ENCODE measurements around the gene TGFBR1. TPM values are rescaled to one million over a fixed set of nuclear protein-coding genes. Genes with fewer than 3 reads are reported as not detected.

Gene TGFBR1
- total RNA-seq, 1 experiment from 2014 or later, result 9.5 TPM

DNA sequence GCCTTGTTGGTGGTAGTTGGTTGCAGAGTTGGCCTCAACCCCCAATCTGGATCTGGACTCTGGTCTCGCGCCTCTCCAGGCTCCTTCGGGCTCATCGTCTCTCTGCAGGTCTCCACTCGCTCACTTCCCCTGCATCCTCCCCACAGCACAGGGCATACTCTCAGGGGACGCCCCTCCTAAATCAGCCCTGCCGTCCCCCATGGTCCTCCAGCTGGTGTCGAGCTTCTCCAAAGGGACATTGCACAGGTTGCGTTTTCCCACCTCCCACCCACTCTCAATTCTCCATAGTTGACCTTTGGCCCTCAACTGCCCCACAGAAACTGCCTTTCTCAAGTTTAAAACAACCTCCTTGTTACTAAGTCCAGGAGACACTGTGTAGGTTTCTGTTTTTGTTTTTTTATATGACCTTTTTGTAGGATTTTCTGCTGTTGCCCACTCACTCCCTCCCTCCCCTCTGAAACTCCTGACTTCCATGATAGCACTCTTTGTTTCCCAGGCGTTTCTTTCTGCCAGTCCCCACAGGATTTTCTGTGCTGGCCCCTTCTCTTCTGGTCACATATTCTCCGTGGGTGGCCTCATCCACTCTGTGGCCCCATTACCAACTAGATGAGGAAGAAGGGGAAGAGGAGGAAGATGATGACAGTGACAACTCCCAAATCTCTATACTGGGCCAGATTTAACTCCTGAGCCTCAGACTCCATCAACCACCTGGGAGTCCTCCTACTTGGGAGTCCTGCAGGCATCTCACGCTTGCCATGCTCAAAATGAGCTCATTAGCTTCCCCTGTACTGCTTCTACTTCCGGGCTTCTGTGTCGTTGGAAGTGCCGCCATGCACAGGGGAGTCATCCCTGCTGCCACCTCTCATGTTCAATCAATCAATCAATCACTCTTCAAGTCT, 66.6 kb downstream of the TGFBR1 start:
- Histone ChIP-seq H3K9me2 (replicated peaks; ENCODE audit: low read length) (no peaks in the 10 kb centered on the region), H4K20me1 (ENCODE audit: low read length) (no peaks in the 10 kb centered on the region), H3F3A (ENCODE audit: low read length, unreplicated experiment) (no peaks in the 10 kb centered on the region), H3K4me2 (ENCODE audit: low read length) (no peak overlapping the region), H3K79me2 (ENCODE audit: low read length) (no peaks in the 10 kb centered on the region), H3K9me3 (ENCODE audit: low read length) (no peaks in the 10 kb centered on the region), H3K27ac (ENCODE audit: low read length) (no peak overlapping the region), H3K36me3 (ENCODE audit: low read depth, low read length) (no peaks in the 10 kb centered on the region), H3K4me3 (ENCODE audit: low read length) (no peak overlapping the region), H3K9ac (ENCODE audit: low read length) (no peak overlapping the region), H2AFZ (ENCODE audit: low read length) (no peak overlapping the region), H3K27me3 (ENCODE audit: low read length) (no peaks in the 10 kb centered on the region), H3K4me1 (ENCODE audit: insufficient read depth, low read length) (no peaks in the 10 kb centered on the region)
- no peak for DNase-seq
- POLR2A ChIA-PET (ENCODE audit: unreplicated experiment), result no interaction called here
- BruUV-seq (replicated peaks), result no TSS peak
- intact Hi-C loops (cut with micrococcal nuclease), result no loop called here
- CTCF ChIA-PET, result no interaction called here
- no peak for ATAC-seq
- TF ChIP-seq, protein P1, sequence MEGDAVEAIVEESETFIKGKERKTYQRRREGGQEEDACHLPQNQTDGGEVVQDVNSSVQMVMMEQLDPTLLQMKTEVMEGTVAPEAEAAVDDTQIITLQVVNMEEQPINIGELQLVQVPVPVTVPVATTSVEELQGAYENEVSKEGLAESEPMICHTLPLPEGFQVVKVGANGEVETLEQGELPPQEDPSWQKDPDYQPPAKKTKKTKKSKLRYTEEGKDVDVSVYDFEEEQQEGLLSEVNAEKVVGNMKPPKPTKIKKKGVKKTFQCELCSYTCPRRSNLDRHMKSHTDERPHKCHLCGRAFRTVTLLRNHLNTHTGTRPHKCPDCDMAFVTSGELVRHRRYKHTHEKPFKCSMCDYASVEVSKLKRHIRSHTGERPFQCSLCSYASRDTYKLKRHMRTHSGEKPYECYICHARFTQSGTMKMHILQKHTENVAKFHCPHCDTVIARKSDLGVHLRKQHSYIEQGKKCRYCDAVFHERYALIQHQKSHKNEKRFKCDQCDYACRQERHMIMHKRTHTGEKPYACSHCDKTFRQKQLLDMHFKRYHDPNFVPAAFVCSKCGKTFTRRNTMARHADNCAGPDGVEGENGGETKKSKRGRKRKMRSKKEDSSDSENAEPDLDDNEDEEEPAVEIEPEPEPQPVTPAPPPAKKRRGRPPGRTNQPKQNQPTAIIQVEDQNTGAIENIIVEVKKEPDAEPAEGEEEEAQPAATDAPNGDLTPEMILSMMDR (conservative IDR thresholded peaks at IDR 0.05; ENCODE audit: low read depth, low read length), result no peak
- TF ChIP-seq EZH2 (IDR thresholded peaks at IDR 0.05; ENCODE audit: low read length, unreplicated experiment), result no peak
- TF ChIP-seq EZH2phosphoT487 (IDR thresholded peaks at IDR 0.05; ENCODE audit: borderline replicate concordance, low read length), result no peak

DNA sequence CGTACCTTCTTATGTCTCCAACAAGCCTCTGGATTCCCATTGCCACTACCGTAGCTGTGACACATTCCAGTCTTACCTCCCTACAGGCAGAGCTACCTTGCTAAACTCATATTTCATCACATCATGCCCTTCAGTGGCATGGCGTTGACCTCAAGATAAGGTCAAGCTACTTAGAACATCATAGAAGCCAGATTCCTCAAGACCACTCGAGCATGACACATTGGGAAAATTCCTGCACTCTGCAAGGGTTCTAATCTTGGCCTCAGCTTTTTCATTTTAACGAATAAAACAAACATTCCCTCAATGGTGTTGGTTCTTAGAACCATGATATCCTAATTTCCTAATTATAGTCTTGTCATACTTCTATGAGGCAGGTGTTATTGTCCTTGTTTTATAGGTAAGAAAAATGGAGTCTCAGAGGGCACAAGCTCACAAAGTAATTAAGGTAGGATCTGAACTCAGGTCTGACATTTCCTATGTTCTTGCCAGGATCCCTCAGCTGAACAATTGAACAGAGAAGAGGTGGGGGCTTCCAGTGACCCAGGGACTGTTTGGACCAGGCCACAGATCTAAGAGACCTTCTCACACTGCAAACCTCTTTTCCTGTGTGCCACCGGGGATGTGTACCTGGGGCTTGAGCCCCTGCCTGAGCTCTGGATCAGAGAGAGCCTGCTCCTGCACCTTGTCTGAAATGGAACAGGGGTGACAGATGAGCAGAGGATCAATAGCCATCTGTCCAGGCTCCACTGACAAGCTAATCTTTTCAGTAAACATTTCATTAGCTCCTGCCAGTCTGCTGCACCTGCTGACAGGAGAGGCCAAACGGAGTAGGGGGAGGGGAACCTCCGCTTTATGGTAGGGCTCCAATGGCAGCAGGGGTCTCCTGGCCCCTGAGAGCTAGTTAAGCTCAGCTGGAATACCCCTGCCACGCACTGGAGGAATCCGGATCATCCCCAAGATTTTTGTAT, 67.5 kb downstream of the TGFBR1 start:
- no peak overlapping the region for H3K4me2 ChIP-seq (ENCODE audit: low read length)
- H3K79me2 ChIP-seq (ENCODE audit: low read length), result no peaks in the 10 kb centered on the region
- ATAC-seq (no peak), DNase-seq (no peak)
- no peaks in the 10 kb centered on the region for H3K4me1 ChIP-seq (ENCODE audit: insufficient read depth, low read length)
- intact Hi-C loops (cut with micrococcal nuclease), result no loop called here
- no peak overlapping the region for H3K4me3 ChIP-seq (ENCODE audit: low read length)
- H3F3A ChIP-seq (ENCODE audit: low read length, unreplicated experiment), result no peaks in the 10 kb centered on the region
- no peak overlapping the region for H3K9ac ChIP-seq (ENCODE audit: low read length)
- BruUV-seq (replicated peaks), result no TSS peak
- H3K27me3 ChIP-seq (ENCODE audit: low read length), result no peaks in the 10 kb centered on the region
- no peaks in the 10 kb centered on the region for H3K36me3 ChIP-seq (ENCODE audit: low read depth, low read length)
- ChIA-PET CTCF (no interaction called here), POLR2A (ENCODE audit: unreplicated experiment) (no interaction called here)
- no peak overlapping the region for H3K27ac ChIP-seq (ENCODE audit: low read length)
- no peaks in the 10 kb centered on the region for H3K9me3 ChIP-seq (ENCODE audit: low read length)
- H4K20me1 ChIP-seq (ENCODE audit: low read length), result no peaks in the 10 kb centered on the region
- no peak for TF ChIP-seq EZH2phosphoT487 (IDR thresholded peaks at IDR 0.05; ENCODE audit: borderline replicate concordance, low read length)
- no peak for TF ChIP-seq EZH2 (IDR thresholded peaks at IDR 0.05; ENCODE audit: low read length, unreplicated experiment)
- TF ChIP-seq, protein P1 (conservative IDR thresholded peaks at IDR 0.05; ENCODE audit: low read depth, low read length), result no peak
- no peaks in the 10 kb centered on the region for H3K9me2 ChIP-seq (replicated peaks; ENCODE audit: low read length)
- no peak overlapping the region for H2AFZ ChIP-seq (ENCODE audit: low read length)
